K562 (cell line): ENCODE data around the gene CCDC178. TPM values are rescaled to one million over a fixed set of nuclear protein-coding genes. Genes with fewer than 3 reads are reported as not detected.

Experiments
- polyA plus RNA-seq, 8 experiments: library from polyadenylated mRNA; depleted of rRNA in 4 of 8; stranded (reverse) in 5 of 8; unstranded in 3 of 8; fragments of >200 nt; fragmentation: Nextera tagmentation in 2 of 8; fragmentation: Illumina TruSeq in 1 of 8; extraction: Ambion mirVana in 2 of 8; extraction: Trizol in 1 of 8; gene quantifications; 2 replicates each; pipeline versions ENCODE4 v1.2.1 to v1.2.3, GENCODE V29; 2011 to 2014; ENCODE audit warnings: inconsistent platforms in 1 of 8, missing spikeins in 1 of 8
- total RNA-seq, 7 experiments: library from RNA; depleted of rRNA in 6 of 7; stranded (reverse); fragments of >200 nt in 6 of 7; fragmentation: Illumina TruSeq in 2 of 7; extraction: Trizol in 2 of 7; gene quantifications; 2 replicates each; pipeline versions ENCODE4 v1.2.1 to v1.2.3, GENCODE V29; 2011 to 2021; ENCODE audit warnings: low replicate concordance in 1 of 7

Gene CCDC178
- total and polyA plus RNA-seq, 9 of the 15 experiments (the other 6 are each of a cell fraction or from before 2014, with no cell fraction given) = 0.12 to 0.47 (median 0.15) TPM; not detected in 6

Other genes with a start within 250 kb of the CCDC178 start
- not detected in 2 replicates for gene ASXL3, start 137.5 kb upstream of the CCDC178 start, total RNA-seq (2014; rRNA removed)
- gene ASXL3, start 137.5 kb upstream of the CCDC178 start, total RNA-seq (2014; rRNA removed; fragmentation: Illumina TruSeq; extraction: Trizol) = not detected in 2 replicates
- not detected in 2 replicates for gene ASXL3, start 137.5 kb upstream of the CCDC178 start, total RNA-seq (2015; rRNA removed; fragmentation: Illumina TruSeq; extraction: Trizol)
- not detected in 2 replicates for gene ASXL3, start 137.5 kb upstream of the CCDC178 start, total RNA-seq (2021)
- not detected in 2 replicates for gene ASXL3, start 137.5 kb upstream of the CCDC178 start, polyA plus RNA-seq (2011; rRNA removed)
- not detected in 2 replicates for gene ASXL3, start 137.5 kb upstream of the CCDC178 start, polyA plus RNA-seq (2014; fragmentation: Illumina TruSeq; extraction: Trizol)
- not detected for gene ASXL3, start 137.5 kb upstream of the CCDC178 start, polyA plus RNA-seq (2014; fragmentation: Nextera tagmentation; extraction: Ambion mirVana)
- gene ASXL3, start 137.5 kb upstream of the CCDC178 start, polyA plus RNA-seq (2014; rRNA removed) = not detected in 2 replicates